LNCAP (cell line): ENCODE measurements around the gene THBS1.

Experiments used
- TF ChIP-seq, protein P1 (sequence below): fragments of 450-650 bp; IDR thresholded peaks from 2 replicates; pipeline ENCODE4 v1.5.1; 2017; ENCODE audit warnings: mild to moderate bottlenecking

THBS1 gene

DNA sequence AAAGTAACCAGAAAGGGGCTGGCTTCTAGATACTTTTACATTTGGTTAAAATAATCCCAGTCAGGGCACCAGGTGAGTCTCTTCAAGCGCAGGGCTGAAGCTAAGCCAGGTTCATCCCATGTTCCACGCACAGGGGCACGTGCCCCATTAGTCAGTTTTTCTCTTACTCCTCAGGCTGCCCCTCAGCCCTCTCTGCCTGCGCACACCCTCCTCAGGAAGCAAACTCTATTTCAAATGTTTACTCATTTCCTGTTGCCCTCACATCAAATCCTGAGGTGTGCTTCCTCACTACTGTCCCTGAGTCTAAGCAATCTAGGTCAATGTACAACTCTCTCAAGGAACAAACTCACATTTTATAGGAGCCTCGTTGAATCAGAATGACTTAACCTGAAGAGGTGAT is 48.5 kb downstream of the THBS1 start:
- TF ChIP-seq, protein P1, sequence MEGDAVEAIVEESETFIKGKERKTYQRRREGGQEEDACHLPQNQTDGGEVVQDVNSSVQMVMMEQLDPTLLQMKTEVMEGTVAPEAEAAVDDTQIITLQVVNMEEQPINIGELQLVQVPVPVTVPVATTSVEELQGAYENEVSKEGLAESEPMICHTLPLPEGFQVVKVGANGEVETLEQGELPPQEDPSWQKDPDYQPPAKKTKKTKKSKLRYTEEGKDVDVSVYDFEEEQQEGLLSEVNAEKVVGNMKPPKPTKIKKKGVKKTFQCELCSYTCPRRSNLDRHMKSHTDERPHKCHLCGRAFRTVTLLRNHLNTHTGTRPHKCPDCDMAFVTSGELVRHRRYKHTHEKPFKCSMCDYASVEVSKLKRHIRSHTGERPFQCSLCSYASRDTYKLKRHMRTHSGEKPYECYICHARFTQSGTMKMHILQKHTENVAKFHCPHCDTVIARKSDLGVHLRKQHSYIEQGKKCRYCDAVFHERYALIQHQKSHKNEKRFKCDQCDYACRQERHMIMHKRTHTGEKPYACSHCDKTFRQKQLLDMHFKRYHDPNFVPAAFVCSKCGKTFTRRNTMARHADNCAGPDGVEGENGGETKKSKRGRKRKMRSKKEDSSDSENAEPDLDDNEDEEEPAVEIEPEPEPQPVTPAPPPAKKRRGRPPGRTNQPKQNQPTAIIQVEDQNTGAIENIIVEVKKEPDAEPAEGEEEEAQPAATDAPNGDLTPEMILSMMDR = no peak

DNA sequence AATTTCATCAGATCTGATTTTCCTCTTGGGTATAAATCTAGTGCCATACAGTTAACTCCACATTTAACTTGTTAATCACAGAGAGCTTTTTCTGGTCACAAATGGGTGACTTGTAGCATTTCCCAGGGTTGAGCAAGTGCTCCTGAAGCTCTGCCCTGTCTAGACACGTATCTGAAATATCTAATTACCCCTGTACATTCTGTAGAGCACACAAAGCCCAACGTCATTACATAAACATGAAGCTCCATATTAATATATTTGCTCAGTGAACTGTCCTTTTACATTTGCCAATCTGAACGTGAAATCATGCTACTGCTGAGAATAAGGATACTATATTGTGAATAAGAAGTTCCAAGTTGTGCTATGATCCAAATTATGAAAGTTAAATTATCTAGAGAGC is 49.0 kb downstream of the THBS1 start:
- TF ChIP-seq, protein P1 = no peak

DNA sequence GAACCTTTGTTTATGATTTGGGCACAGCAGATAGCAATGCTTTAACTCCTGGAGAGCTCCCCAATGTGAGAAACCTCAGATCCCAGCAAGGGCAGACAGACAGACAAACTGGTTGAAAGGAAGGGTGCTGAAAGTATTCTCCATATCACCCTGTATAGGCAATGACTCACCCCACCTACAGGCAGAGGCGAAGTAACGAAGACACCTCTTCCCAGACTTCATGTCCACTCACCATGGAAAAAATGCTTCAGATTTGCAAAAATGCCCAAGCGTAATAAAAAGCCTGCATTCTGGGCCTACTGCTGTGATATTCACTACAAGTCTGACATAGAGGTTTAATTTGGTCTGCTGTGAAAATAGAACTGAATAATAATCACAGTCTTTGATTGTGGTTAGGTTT is 50.5 kb downstream of the THBS1 start:
- TF ChIP-seq, protein P1 = no peak

DNA sequence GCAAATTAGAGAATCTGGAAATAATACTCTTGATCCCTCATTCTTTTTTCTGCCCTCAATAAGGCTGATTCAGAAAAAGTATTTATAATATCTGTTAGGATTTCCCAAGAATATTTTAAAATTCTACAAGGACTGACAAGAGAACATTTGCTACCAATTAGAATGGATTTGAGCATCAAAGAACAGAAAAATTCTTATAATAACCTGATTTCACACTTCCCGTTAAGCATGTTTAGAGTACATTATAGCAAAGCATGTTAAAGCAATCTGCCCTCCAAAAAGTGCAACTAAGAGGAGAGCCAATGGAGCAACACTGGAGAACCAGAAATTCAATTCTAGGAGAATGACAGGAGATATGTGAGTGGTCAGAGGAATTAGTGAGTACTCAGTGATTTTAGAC is 57.2 kb downstream of the THBS1 start:
- TF ChIP-seq, protein P1 = no peak

DNA sequence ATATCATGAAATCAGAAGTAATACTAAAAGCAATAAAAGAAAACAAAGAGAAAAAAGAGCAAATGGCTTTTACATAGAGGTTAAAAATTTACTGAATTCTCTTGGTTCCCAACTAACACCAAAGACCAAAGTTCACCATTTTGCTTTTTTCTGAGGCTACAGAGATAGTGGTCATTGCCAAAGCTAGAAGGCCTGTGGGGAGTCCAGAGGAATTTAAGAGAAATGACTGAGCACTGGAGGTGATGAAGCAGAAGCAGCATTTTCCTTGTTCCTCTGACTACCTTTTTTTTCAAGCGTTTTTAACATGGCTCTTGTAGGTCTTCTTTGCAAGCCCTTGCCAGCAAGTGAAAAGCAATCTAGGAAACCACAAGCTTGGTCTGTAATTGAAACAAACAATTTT is 58.2 kb downstream of the THBS1 start:
- TF ChIP-seq, protein P1 = no peak

DNA sequence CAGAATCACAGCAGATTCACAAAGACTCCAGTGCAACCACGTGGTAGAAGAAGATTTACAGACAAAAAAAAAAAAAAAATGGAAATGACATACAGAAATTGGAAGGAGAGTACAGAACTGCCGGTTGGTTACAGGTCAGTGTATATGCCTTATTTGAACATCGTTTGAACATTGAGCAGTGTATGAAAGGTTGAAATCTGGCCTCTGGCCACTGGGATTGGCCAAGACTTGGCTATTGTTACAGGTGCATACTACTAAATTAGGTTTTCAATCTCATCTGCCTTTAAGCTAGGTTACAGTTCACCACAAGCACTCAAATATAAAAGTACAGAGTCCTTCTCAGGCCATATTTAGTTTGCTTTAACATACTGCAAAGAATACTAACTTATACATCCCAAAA is 59.8 kb downstream of the THBS1 start:
- TF ChIP-seq, protein P1 = no peak

DNA sequence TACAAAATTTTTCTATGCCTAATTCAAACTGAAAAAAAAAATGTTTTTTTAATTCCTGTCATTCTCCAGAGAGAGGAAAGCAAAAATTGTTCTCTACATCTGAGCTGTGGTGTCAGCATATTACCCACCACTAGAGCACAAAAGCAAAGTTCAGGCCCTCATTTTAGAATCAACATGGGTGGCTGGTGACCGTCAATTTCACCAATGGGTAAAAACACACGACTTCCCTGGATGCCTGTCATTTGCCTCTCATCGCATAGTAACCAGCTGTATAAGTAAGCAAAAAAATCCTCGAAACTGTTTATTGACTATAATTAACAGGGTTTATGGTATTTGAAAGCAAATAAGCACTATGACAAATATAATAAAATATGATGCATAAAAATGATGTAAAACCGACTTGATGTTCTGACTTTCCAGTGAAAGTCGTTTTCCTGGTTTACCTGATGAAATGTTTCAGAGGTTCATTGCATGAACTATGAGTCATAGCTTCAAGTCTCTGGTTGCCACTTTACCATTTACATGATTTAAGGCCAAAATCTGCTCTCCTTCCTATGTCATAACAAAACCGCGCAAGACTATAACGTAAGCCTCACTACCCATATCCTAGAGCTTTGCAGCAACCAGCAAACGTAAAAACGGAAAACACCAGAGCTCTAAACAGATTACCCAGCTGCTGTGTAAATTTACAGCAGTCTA is 60.5 kb downstream of the THBS1 start:
- TF ChIP-seq, protein P1 = peak; percentile 18; the same call in 1 of the 2 replicates
